HepG2 (cell line): ENCODE measurements around the gene LYZL2. TPM values are rescaled to one million over a fixed set of nuclear protein-coding genes. Genes with fewer than 3 reads are reported as not detected.
"Not testable (repeated sequence)": the region's sequence is repeated elsewhere in the genome, so short reads cannot be mapped to it uniquely, and the experiment has no call there.

Experiments
- AHDC1 ChIP-seq: sonication (generic); formaldehyde crosslinking; IDR thresholded peaks from 2 replicates; pipeline ENCODE4 v1.5.1; 2020; ENCODE audit warnings: mild to moderate bottlenecking, missing genetic modification reagents, borderline replicate concordance
- ATF4 ChIP-seq, 2 experiments: fragments of 450-650 bp in 1 of 2; sonication (generic) in 1 of 2; formaldehyde crosslinking; IDR thresholded peaks; 2 replicates each; pipeline versions ENCODE4 v1.5.0 to v1.8.0; 2020 to 2022; ENCODE audit warnings: mild to moderate bottlenecking in 1 of 2, missing genetic modification reagents in 1 of 2
- CEBPG ChIP-seq: IDR thresholded peaks from 2 replicates; pipeline ENCODE4 v1.6.1; 2016
- FOXA3 ChIP-seq: IDR thresholded peaks from 2 replicates; pipeline ENCODE4 v1.6.1; 2016; ENCODE audit warnings: missing genetic modification reagents, missing compliant biosample characterization
- HMG20B ChIP-seq: conservative IDR thresholded peaks from 2 replicates; pipeline ENCODE4 v1.6.1; 2016; ENCODE audit warnings: missing genetic modification reagents, missing compliant biosample characterization
- ISL2 ChIP-seq: sonication (generic); formaldehyde crosslinking; IDR thresholded peaks from 2 replicates; pipeline ENCODE4 v1.5.0; 2020; ENCODE audit warnings: missing genetic modification reagents
- MAX ChIP-seq: IDR thresholded peaks from 2 replicates; pipeline ENCODE4 v1.6.1; 2012; ENCODE audit warnings: inconsistent platforms
- MAZ ChIP-seq, 2 experiments: sonication (generic) in 1 of 2; formaldehyde crosslinking in 1 of 2; IDR thresholded peaks; 2 replicates each; pipeline versions ENCODE4 v1.5.0 to v1.6.1; 2012 to 2020; ENCODE audit warnings: low read depth in 2 of 2, mild to moderate bottlenecking in 2 of 2, borderline replicate concordance in 1 of 2, improper control_type of control experiment in 1 of 2, low read length in 1 of 2, missing genetic modification reagents in 1 of 2, moderate library complexity in 1 of 2
- MEF2D ChIP-seq: sonication (generic); formaldehyde crosslinking; IDR thresholded peaks from 2 replicates; pipeline ENCODE4 v1.5.1; 2020; ENCODE audit warnings: mild to moderate bottlenecking, missing genetic modification reagents
- MEIS1 ChIP-seq: sonication (generic); formaldehyde crosslinking; IDR thresholded peaks from 2 replicates; pipeline ENCODE4 v1.9.0; 2021; ENCODE audit warnings: mild to moderate bottlenecking, missing genetic modification reagents, moderate library complexity, borderline replicate concordance
- NFKBIZ ChIP-seq: IDR thresholded peaks from 2 replicates; pipeline ENCODE4 v1.6.1; 2018; ENCODE audit warnings: missing genetic modification reagents, missing compliant biosample characterization
- SAP130 ChIP-seq: IDR thresholded peaks from 2 replicates; pipeline ENCODE4 v1.6.1; 2016; ENCODE audit warnings: low read depth
- SIX1 ChIP-seq: sonication (generic); formaldehyde crosslinking; IDR thresholded peaks from 2 replicates; pipeline ENCODE4 v1.4.0; 2020; ENCODE audit warnings: missing genetic modification reagents, borderline replicate concordance
- SOX6 ChIP-seq, 2 experiments: fragments of 450-650 bp in 1 of 2; sonication (generic) in 1 of 2; formaldehyde crosslinking in 1 of 2; IDR thresholded peaks; 2 replicates each; pipeline versions ENCODE4 v1.4.0 to v1.6.1; 2017 to 2020; ENCODE audit warnings: antibody characterized with exemption in 1 of 2, mild to moderate bottlenecking in 1 of 2, missing genetic modification reagents in 1 of 2
- TARDBP ChIP-seq: sonication (generic); formaldehyde crosslinking; IDR thresholded peaks from 2 replicates; pipeline ENCODE4 v1.8.0; 2022; ENCODE audit warnings: mild to moderate bottlenecking, missing genetic modification reagents
- TBX2 ChIP-seq: sonication (generic); formaldehyde crosslinking; IDR thresholded peaks from 2 replicates; pipeline ENCODE4 v1.5.0; 2020; ENCODE audit warnings: missing genetic modification reagents, mild to moderate bottlenecking, borderline replicate concordance
- ZBTB20 ChIP-seq: sonication (generic); formaldehyde crosslinking; IDR thresholded peaks from 2 replicates; pipeline ENCODE4 v1.8.1; 2023; ENCODE audit warnings: missing genetic modification reagents, low read depth, mild to moderate bottlenecking, borderline replicate concordance
- polyA plus RNA-seq, 8 experiments: library from polyadenylated mRNA; depleted of rRNA in 3 of 8; stranded (reverse) in 7 of 8; unstranded in 1 of 8; fragments of >200 nt; fragmentation: Illumina TruSeq in 4 of 8; extraction: Trizol in 4 of 8; gene quantifications; 2 replicates each; pipeline versions ENCODE4 v1.2.1 to v1.2.3, GENCODE V29; 2011 to 2016; ENCODE audit warnings: low read depth in 4 of 8, missing spikeins in 1 of 8, mixed read lengths in 1 of 8; ENCODE audit not compliant: insufficient read depth in 1 of 8
- total RNA-seq, 5 experiments: library from RNA; depleted of rRNA; stranded (reverse); fragments of >200 nt; fragmentation: Illumina TruSeq; extraction: Trizol; gene quantifications; 2 replicates each; pipeline ENCODE4 v1.2.3, GENCODE V29; 2016; ENCODE audit warnings: low read depth in 1 of 5

Gene LYZL2
- total and polyA plus RNA-seq, 2 of the 13 experiments (the other 11 are each of a cell fraction or from before 2014, with no cell fraction given): 0.20 to 0.63 TPM

- TF ChIP-seq ATF4 (CRISPR knock-in tag; IDR thresholded peaks at IDR 0.05) (peak in 1 of 2 experiments; percentile 44; a peak in 1 of 4 replicates), NFKBIZ (CRISPR knock-in tag) (peak; percentile 70), TARDBP (peak; percentile 33; the same call in 1 of the 2 replicates), SIX1 (CRISPR knock-in tag) (peak; percentile 94), ZBTB20 (CRISPR knock-in tag) (peak; percentile 24; the same call in 1 of the 2 replicates), AHDC1 (CRISPR knock-in tag) (peak; percentile 77; the same call in 1 of the 2 replicates), MAZ (CRISPR knock-in tag; IDR thresholded peaks at IDR 0.05; ENCODE audit: low read depth) (0 out of 2 replicates have a peak, but pooled peaks have one; percentile 10), HMG20B (CRISPR knock-in tag) (peak; percentile 39; the same call in 1 of the 2 replicates), MEF2D (CRISPR knock-in tag) (peak; percentile 83), CEBPG (CRISPR knock-in tag) (peak; percentile 51; the same call in 1 of the 2 replicates), FOXA3 (CRISPR knock-in tag) (peak; percentile 89), ISL2 (peak; percentile 91), MAX (peak; percentile 57), SAP130 (CRISPR knock-in tag) (peak; percentile 45; the same call in 1 of the 2 replicates), MEIS1 (peak; percentile 33; the same call in 1 of the 2 replicates), TBX2 (CRISPR knock-in tag) (peak; percentile 39; the same call in 1 of the 2 replicates), SOX6 (CRISPR knock-in tag; IDR thresholded peaks at IDR 0.05) (peak; percentile 61; the same call in 1 of the 2 replicates)
- TF ChIP-seq MAZ (IDR thresholded peaks at IDR 0.05; ENCODE audit: borderline replicate concordance, low read depth, low read length); SOX6 (IDR thresholded peaks at IDR 0.05): not testable (repeated sequence)
Observed at GRCh38 chr10:30605341-30606121, 24.0 kb downstream of the LYZL2 start (continued).
